Daoy (cell line): ENCODE measurements around the gene PRAME. TPM values are rescaled to one million over a fixed set of nuclear protein-coding genes. Genes with fewer than 3 reads are reported as not detected.
A peak's percentile ranks its signal among the peaks of the same experiment; 100 is the strongest.
"Not testable (repeated sequence)": the region's sequence is repeated elsewhere in the genome, so short reads cannot be mapped to it uniquely, and the experiment has no call there.

ENCODE experiments used
- DNase-seq: peaks from one replicate; pipeline ENCODE4 v3.0.0-alpha.2; 2015; ENCODE audit warnings: low read depth
- total RNA-seq: library from RNA; depleted of rRNA; stranded (reverse); fragments of >200 nt; shearing (Covaris generic); gene quantifications from 2 replicates; pipeline ENCODE4 v1.2.3, GENCODE V29; 2014

The PRAME gene
- total RNA-seq, 1 experiment from 2014 or later = 41.9 TPM

GRCh38 chr22:22581524-22581923 lies 22.5 kb upstream of the PRAME start:
- DNase-seq = not testable (repeated sequence)

DNA sequence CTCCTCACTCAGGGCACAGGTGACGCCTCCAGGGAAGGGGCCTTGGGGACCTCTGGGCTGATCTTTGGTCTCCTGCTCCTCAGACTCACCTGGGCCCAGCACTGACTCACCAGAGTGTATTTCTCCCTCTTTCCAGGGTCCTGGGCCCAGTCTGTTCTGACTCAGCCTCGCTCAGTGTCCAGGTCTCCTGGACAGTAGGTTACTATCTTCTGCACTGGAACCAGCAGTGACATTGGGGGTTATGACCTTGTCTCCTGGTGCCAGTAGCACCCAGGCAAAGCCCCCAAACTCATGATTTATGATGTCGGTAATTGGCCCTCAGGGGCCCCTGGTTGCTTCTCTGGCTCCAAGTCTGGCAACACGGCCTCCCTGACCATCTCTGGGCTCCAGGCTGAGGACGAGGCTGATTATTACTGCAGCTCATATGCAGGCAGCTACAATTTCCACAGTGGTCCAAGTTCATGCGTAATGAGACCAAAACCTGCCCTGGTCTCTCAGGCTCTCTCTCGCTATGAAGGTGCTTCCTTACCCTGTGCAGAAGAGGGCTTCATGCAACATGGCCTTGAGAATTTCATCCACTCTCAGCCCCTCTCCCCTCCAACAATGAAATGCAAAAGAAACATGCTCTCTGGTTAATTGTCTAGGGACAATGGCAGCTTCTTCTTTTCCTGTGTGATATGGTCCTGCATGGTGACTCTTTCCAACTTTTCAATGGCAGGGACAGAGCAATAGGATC lies 21.0 kb upstream of the PRAME start:
- DNase-seq = no peak

GRCh38 chr22:22578702-22579424 lies 19.8 kb upstream of the PRAME start:
- DNase-seq = peak; percentile 53

GRCh38 chr22:22576989-22577427 lies 17.9 kb upstream of the PRAME start:
- DNase-seq = no peak

DNA sequence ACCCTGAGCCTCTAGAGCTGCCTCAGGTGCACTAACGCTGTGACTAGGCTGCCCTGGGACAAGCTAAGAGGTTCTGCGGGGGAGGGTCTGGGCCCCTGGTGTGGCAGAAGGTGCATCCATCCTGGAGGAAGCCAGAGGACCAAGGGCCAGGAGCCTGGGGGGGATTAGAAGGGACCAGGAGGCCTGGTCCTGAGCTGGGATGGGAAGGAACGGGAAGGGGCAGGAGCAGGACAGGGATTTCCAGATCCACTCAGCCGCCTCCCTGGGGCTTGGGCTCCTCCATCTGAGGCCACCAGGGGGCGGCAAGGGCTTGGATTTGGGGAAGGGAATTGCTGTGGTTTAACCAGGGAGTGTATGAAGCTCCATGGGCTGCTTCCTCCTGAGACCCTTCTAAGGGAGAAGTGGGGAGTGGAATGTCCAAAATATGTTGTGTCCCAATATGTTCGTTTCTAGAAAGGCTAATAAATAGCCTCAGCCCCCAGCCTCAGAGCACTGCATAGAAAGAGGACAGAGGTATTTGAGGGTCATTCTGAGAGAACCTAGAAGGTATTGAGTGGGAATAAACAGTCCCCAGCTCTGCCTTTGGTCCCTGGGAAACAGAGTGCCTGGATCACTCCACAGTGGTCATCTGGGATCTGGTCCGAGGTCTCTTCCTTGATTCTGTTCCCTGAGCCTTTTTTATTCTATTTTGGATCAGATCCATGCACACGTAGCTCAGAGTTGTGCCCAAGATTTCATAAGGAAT lies 17.4 kb upstream of the PRAME start:
- DNase-seq = peak; percentile 60

DNA sequence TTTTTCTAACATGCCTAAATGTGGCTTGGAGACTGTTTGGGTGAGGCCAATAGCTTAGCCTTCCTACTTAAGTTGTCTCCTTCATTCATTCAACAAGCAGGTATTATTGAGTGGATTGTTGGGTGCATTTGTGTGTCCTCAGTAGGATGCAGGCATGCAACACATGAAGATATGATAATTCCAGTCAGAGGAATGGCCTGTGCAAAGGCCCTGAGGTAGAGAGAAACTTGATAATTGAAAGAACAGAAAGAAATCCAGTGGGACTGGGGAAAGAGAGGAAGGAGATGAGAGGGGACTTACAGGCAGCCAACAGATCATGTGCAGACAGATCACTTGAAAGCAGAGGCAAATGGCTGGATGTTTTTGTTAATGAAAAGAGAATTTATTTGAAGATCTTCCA lies 15.3 kb upstream of the PRAME start:
- no peak for DNase-seq

DNA sequence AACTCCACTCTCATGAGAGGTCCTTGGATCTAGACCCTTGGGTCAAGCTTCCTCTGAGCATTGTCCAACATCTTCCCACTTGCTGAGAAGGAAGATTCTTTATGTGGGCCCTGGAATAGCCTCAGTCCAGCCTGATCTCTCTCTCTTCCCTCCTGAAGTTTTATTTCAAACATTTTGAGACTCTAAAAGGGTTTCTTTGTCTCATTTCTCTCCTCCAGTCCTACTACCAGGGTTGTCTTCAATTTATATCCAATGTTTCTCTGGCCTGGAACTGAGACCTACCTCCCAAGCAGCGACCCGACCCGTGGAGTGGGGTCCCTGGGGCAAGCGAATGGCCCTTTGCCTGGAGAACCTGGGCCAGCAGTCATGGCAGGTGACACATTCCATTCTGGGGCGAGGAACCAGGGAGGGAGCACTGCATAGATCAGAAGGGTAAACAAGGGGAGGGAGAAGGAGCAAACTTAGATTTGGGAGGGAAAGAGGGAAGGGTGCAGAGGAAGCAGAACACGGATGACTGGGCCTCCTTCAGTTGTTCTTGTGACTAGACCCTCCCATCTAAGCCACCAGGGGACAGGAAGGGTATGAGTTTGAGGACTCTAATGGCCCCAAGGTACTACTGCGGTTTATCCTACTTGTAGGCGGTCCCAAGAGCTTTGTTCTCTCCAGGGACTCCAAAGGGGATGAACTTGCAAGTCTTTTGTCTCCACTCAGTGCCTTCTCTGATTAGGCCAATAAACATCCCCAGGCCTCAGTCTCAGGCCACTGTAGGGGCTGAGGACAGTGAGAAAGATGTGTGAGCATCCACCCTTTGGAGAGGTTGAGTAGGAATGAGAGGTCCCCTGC lies 14.2 kb upstream of the PRAME start:
- no peak for DNase-seq

- no peak for DNase-seq
Measured at GRCh38 chr22:22571862-22572261, 12.8 kb upstream of the PRAME start.

DNA sequence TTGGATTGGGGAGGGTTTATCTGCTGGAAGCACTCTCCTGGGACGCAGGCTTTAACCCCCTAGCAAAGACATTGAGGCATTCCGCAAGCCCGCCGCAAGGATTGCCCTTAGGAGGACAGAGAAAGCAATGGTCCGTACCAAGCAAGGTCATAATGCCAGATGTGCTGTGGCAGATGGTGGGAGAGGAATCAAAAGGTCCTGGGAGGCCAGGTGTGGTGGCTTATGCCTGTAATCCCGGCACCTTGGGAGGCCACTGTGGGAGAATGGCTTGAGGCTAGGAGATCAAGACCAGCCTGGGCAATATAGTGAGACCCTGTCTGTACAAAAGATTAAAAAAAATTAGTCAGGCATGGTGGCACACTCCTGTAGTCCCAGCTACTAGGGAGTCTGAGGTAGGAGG lies 12.4 kb upstream of the PRAME start:
- no peak for DNase-seq

DNA sequence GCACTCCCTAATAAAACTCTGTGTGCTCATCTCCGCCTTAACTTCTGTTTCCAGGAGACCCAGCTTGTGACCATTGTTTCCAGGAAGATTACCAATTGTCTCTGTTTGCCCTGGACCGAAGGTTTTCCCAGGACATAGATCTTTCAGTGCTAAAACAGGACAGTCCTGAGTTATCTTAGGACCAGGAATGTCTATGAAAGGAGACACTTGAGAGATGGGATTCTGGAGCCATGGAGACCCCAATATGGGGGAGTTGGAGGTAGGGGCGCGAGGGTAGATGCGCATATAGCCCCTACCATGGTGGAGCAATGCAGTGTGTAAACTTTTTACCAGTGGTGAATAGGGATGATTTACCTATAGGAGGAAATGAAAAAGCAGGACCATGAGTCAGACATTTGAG lies 10.2 kb upstream of the PRAME start:
- no peak for DNase-seq

DNA sequence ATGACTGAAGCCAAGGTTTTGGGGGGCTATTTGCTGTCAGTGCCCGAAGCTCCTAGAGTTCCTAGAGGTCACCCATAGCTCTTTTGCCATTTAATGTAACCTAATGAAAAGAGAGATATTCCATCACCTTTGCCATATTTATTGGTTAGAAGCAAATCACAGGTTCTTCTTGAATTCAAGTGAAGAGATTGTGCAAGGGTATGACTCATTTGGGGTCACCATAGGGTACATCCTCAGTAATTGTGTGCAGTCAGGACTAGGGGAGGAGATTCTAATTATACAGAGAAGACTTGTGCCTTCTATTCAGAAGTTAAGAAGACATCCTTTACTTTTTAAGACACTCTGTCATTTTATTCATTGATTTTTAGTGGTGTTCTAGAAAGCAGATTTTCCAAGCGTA lies 6.9 kb upstream of the PRAME start:
- no peak for DNase-seq

DNA sequence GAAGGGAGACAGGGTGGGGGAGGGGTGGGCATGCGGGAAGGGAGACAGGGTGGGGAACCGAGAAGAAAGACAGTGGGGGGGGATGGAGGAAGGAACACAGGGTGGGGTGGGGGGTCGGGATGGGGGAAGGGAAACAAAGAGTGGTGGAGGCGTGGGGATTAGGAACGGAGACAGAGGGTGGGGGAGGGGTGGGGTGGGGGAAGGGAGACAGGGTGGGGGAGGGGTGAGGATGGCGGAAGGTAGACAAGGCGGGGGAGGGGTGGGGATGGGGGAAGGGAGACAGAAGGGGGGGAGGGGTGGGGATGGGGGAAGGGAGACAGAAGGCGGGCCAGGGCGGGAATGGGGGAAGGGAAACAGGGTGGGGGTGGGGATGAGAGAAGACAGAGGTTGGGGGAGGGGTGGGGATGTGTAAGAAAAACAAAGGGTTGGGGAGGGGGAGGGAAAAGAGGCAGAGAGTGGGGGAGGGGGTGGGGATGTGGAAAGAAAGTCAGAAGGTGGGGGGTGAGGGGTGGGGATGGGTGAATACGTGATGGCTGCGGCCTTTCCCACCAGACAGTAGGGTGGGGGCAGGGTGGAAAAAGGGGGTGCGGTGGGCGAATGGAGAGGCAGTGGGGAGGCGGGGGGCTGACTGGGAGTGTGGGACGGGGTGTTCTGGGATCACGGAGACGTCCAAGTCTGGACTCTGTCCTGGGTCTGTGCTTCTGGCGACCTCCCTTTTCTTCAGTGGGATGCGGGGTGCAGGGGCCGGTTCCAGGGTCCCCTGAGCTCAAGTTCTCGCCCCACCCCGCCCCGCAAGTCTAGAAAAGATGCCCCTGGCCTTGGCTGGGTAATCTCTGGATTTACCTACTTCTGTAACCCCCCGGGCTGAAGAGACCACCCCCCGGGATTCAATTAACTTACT lies 744 bp downstream of the PRAME start:
- DNase-seq = no peak

DNA sequence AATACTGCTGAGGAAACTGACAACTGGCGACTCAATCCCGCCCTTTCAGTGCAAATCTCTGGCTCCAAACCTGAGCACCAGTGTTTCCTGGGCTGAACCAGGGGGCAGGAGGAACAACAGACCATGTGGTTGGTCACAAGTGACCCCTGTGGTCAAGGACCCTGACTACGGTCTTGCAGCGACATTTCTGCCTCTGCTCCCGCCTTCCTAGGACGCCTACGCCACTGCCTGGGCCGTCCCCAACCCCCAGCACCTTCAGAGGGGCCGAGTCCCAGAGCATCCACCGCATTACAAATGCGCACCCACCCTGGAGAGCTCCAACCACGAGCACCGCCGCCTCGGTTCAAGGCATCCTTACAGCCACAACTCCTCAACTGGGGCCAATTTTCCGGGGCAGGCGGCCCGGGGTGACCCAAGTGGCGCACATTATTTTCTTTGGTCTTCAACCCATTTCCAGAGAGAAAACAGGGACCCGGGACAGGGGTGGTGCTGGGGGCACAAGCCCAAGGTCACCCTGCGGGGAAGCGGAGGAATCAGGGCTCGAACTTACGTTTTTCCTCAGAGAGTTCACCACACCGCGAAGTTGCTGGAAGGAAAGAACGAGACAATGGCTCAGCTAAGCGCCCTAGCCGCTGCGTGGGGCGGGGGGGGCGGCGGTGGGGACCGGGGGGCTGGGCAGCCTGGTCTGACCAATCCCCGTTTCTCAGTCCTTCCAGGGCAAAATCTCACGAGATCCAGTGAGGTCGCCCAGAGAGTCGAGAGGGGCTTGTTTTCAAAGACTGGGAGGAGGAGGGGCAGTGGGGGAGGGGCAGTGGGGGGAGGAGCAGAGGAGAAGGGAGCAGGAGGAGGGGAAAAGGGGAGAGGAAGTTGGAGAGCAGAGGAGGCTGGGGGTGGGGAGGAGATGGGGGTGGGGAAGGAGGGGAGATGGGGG lies 1.8 kb downstream of the PRAME start:
- no peak for DNase-seq

DNA sequence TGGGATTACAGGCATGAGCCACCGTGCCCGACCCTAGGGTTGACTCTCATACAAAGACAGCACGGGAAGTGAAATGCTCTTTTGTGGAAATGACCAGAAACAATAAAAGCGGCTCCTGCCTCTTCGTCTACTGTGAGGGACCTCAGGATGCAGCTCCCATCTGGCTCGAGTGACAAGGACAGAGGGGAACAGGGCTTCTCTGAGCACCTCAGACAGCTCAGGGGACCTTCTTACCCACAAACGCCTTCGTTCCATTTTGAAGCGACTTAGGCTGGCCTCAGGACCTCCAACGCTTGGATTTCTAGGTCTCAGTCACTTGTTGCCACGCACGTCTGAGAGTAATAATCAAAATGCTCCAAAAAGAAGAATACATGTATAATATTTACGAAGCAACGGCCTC lies 2.5 kb downstream of the PRAME start:
- no peak for DNase-seq

GRCh38 chr22:22555596-22555995 lies 3.5 kb downstream of the PRAME start:
- DNase-seq = no peak

DNA sequence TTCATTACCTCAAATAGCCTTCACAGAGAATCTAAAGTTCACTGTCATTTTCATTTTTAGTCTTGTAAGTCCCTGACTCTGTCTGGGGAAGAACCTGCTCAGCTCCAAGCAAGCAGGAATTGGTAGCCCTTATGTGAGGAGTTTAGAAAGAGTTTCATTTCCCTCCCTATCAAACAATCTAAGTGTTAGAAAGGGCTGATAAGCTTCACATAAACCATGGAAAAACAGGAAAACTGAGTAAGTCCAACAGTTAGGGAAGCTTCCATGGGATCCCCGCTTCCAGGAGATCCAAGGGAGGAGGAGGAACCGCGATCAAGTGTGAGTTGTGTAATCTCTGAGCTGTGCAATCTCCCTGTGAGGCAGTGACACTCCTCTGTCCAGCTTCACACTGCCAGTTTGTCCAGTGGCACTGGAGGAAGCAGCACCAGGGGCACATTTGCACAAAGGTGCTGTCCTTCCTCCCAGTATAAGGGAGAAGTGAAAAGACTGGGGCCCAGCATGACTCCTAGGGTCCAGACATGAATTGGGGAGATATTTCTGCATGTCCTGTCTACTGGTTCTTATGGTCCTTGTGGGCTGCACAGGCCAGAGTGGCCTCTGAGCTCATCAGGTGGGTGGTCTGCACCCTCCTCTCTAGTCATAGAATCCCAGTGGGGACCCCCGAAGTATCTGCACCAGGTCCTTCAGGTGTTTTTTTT lies 4.3 kb downstream of the PRAME start:
- no peak for DNase-seq

- no peak for DNase-seq
Measured at GRCh38 chr22:22553735-22554586, 5.1 kb downstream of the PRAME start.

DNA sequence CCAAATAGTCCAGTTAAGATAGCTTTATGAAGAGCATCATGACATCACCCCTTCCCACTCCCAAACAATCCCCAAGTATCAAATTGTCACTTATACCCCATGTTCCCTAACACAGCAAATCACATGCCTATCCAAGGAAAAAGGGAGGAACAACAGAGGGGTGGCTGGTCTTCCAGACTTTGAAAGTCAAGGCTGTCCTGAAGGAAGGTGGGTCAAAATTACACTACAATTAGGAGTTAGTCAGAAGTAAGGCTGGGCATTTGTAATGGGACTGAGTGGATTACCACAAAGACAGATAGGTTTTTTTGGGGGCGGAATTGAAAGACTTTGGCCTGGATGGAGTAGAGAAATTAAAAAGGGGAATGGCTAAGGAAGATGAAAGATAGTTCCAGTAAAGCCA lies 5.9 kb downstream of the PRAME start:
- DNase-seq = no peak
